ENCODE measurements around the gene LRRC36.

DNA sequence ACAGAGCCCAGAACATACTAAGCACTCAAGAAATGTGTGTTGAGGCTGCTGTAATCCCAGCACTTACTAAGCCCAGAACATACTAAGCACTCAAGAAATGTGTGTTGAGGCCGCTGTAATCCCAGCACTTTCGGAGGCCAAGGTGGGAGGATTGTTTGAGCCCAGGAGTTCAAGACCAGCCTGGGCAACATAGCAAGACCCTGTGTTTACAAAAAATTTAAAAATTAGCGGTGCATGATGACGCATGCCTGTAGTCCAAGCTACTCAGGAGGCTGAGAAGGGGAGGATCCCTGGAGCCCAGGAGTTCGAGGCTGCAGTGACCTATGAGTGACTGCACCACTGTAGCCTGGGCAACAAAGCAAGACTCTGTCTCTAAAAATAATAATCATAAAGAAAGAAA, 96.4 kb downstream of the LRRC36 start:
- TF ChIP-seq, protein P1, sequence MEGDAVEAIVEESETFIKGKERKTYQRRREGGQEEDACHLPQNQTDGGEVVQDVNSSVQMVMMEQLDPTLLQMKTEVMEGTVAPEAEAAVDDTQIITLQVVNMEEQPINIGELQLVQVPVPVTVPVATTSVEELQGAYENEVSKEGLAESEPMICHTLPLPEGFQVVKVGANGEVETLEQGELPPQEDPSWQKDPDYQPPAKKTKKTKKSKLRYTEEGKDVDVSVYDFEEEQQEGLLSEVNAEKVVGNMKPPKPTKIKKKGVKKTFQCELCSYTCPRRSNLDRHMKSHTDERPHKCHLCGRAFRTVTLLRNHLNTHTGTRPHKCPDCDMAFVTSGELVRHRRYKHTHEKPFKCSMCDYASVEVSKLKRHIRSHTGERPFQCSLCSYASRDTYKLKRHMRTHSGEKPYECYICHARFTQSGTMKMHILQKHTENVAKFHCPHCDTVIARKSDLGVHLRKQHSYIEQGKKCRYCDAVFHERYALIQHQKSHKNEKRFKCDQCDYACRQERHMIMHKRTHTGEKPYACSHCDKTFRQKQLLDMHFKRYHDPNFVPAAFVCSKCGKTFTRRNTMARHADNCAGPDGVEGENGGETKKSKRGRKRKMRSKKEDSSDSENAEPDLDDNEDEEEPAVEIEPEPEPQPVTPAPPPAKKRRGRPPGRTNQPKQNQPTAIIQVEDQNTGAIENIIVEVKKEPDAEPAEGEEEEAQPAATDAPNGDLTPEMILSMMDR (IDR thresholded peaks at IDR 0.05; ENCODE audit: insufficient read depth, low read length, poor library complexity, severe bottlenecking), result no peak
- no peak for TF ChIP-seq EZH2phosphoT487 (conservative IDR thresholded peaks at IDR 0.05; ENCODE audit: low read length)

All from SU-DHL-6 (cell line).